PC-3 (cell line): ENCODE measurements around the gene NSRP1. TPM values are rescaled to one million over a fixed set of nuclear protein-coding genes. Genes with fewer than 3 reads are reported as not detected.
"Not testable (repeated sequence)": the region's sequence is repeated elsewhere in the genome, so short reads cannot be mapped to it uniquely, and the experiment has no call there.

Experiments
- ATAC-seq: fragments of 200-7000 bp; cut with Tn5 transposase; 2 replicates; pipeline ENCODE4 v1.9.1; 2020; ENCODE audit warnings: mild to moderate bottlenecking, moderate library complexity
- BruUV-seq: library from RNA; stranded (reverse); fragments of 400-500 nt; replicated peaks from 2 replicates; lab custom pipeline; 2021; lab: Mats Ljungman, UMichigan
- CTCF ChIA-PET: fragments of 300-600 bp; sonication (Branson Sonifier 250); formaldehyde crosslinking; loops from one replicate; lab custom pipeline; 2022; ENCODE audit warnings: antibody characterized with exemption; lab: Charles Lee
- POLR2A ChIA-PET: fragments of 300-600 bp; sonication (Branson Sonifier 250); formaldehyde crosslinking; loops from one replicate; lab custom pipeline; 2022; ENCODE audit warnings: antibody characterized with exemption; ENCODE audit not compliant: unreplicated experiment; lab: Charles Lee
- DNase-seq: peaks from one replicate; pipeline ENCODE4 v3.0.0-alpha.2; 2015
- H2AFZ ChIP-seq: fragments of 300-600 bp; sonication (generic); 2 replicates; pipeline ENCODE4 v1.6.0; 2016; ENCODE audit warnings: antibody characterized with exemption, low read length
- H3F3A ChIP-seq: fragments of 300-600 bp; sonication (generic); one replicate; pipeline ENCODE4 v1.6.0; 2017; ENCODE audit warnings: antibody characterized with exemption, low read length, control low read depth, mild to moderate bottlenecking; ENCODE audit not compliant: unreplicated experiment
- H3K27ac ChIP-seq: fragments of 300-600 bp; sonication (generic); 2 replicates; pipeline ENCODE4 v1.5.1; 2016; ENCODE audit warnings: mild to moderate bottlenecking, low read length
- H3K27me3 ChIP-seq: fragments of 300-600 bp; sonication (generic); 2 replicates; pipeline ENCODE4 v1.6.1; 2016; ENCODE audit warnings: low read length, mixed read lengths
- H3K36me3 ChIP-seq: fragments of 300-600 bp; sonication (generic); 2 replicates; pipeline ENCODE4 v1.6.1; 2016; ENCODE audit warnings: low read depth, mixed run types, low read length, mixed read lengths
- H3K4me1 ChIP-seq: fragments of 300-600 bp; sonication (generic); 2 replicates; pipeline ENCODE4 v1.5.1; 2016; ENCODE audit warnings: low read length; ENCODE audit not compliant: insufficient read depth
- H3K4me2 ChIP-seq: fragments of 300-600 bp; sonication (generic); 2 replicates; pipeline ENCODE4 v1.6.0; 2016; ENCODE audit warnings: low read length
- H3K4me3 ChIP-seq: fragments of 300-600 bp; sonication (generic); 2 replicates; pipeline ENCODE4 v1.5.1; 2016; ENCODE audit warnings: mild to moderate bottlenecking, low read length, mixed read lengths
- H3K79me2 ChIP-seq: fragments of 300-600 bp; sonication (generic); 2 replicates; pipeline ENCODE4 v1.6.1; 2017; ENCODE audit warnings: low read length, mixed read lengths
- H3K9ac ChIP-seq: fragments of 300-600 bp; sonication (generic); 2 replicates; pipeline ENCODE4 v1.6.0; 2016; ENCODE audit warnings: mild to moderate bottlenecking, low read length
- H3K9me2 ChIP-seq: fragments of 300-600 bp; sonication (generic); replicated peaks from 2 replicates; pipeline ENCODE4 v1.6.1; 2016; ENCODE audit warnings: mixed run types, low read length, mixed read lengths
- H3K9me3 ChIP-seq: fragments of 300-600 bp; sonication (generic); 2 replicates; pipeline ENCODE4 v1.6.1; 2016; ENCODE audit warnings: low read length, mixed read lengths
- H4K20me1 ChIP-seq: fragments of 300-600 bp; sonication (generic); 2 replicates; pipeline ENCODE4 v1.6.1; 2016; ENCODE audit warnings: low read length, mixed read lengths
- CTCF ChIP-seq: fragments of 300-600 bp; sonication (generic); conservative IDR thresholded peaks from 2 replicates; pipeline ENCODE4 v1.5.1; 2017; ENCODE audit warnings: antibody characterized with exemption, low read depth, mild to moderate bottlenecking, low read length
- EZH2 ChIP-seq: fragments of 300-600 bp; sonication (generic); IDR thresholded peaks from one replicate; pipeline ENCODE4 v1.6.1; 2017; ENCODE audit warnings: antibody characterized with exemption, mild to moderate bottlenecking, low read length; ENCODE audit not compliant: unreplicated experiment
- EZH2phosphoT487 ChIP-seq: fragments of 300-600 bp; sonication (generic); IDR thresholded peaks from 2 replicates; pipeline ENCODE4 v1.6.1; 2018; ENCODE audit warnings: mild to moderate bottlenecking, antibody characterized with exemption, low read length, borderline replicate concordance
- intact Hi-C: fragments of 100-400 bp; cut with micrococcal nuclease; formaldehyde crosslinking; loops from 2 replicates; pipeline ENCODE4 v1.9.0; 2023
- total RNA-seq: library from RNA; depleted of rRNA; stranded (reverse); fragments of >200 nt; gene quantifications from 2 replicates; pipeline ENCODE4 v1.2.3, GENCODE V29; 2014

NSRP1 gene
- total RNA-seq, 1 experiment from 2014 or later, result 6.4 TPM

DNA sequence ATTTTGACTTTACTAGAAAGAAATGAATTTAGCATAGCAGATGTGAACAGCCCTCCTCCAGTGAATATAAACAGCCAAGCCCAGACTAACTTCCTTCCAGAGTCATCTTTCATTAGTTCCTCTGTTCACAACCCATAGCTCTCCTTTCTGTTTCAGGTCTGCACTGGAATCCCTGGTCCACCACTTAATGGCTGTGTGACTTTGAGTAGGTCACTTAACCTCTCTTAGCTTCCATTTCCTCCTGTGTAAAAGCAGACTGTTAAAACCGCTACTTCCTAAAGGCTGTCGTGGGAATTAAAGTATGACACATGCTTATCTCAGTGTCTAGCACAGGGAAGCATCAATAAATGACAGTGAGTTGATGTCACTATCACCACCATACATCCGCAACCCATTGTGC is 111.4 kb downstream of the NSRP1 start:
- BruUV-seq, result no TSS peak
- no peak overlapping the region for H3K4me3 ChIP-seq
- TF ChIP-seq EZH2 (no peak), CTCF (no peak), EZH2phosphoT487 (no peak)
- H3K27ac ChIP-seq, result no peak overlapping the region
- DNase-seq (no peak), ATAC-seq (no peak)
- H3K9me2 ChIP-seq, result no peaks in the 10 kb centered on the region
- no peaks in the 10 kb centered on the region for H3K9me3 ChIP-seq
- H2AFZ ChIP-seq, result no peak overlapping the region
- ChIA-PET POLR2A (no interaction called here), CTCF (no interaction called here)
- no peak overlapping the region for H3K9ac ChIP-seq
- H3K36me3 ChIP-seq, result no peaks in the 10 kb centered on the region
- H3F3A ChIP-seq, result no peaks in the 10 kb centered on the region
- H3K4me1 ChIP-seq, result no peaks in the 10 kb centered on the region
- H3K79me2 ChIP-seq, result no peaks in the 10 kb centered on the region
- H3K4me2 ChIP-seq, result no peak overlapping the region
- peaks cover 6% of the 10 kb centered on the region for H3K27me3 ChIP-seq
- intact Hi-C loops, result no loop called here
- H4K20me1 ChIP-seq, result no peaks in the 10 kb centered on the region

- H3K4me3 ChIP-seq, result no peak overlapping the region
- H3K4me1 ChIP-seq, result no peaks in the 10 kb centered on the region
- H3K27ac ChIP-seq, result no peak overlapping the region
- ChIA-PET POLR2A (no interaction called here), CTCF (interaction anchor here (0.6 kb wide), 1 partner anchor 133 kb away, joined by 3 read pairs; no protein-coding TSS in a partner anchor)
- H2AFZ ChIP-seq, result no peak overlapping the region
- H3K79me2 ChIP-seq, result no peaks in the 10 kb centered on the region
- no peaks in the 10 kb centered on the region for H3F3A ChIP-seq
- DNase-seq (no peak), ATAC-seq (no peak)
- intact Hi-C loops, result no loop called here
- no TSS peak for BruUV-seq
- TF ChIP-seq EZH2phosphoT487, result no peak
- TF ChIP-seq EZH2, result no peak
- TF ChIP-seq CTCF, result no peak
- no peak overlapping the region for H3K9ac ChIP-seq
- H3K27me3 ChIP-seq, result peaks cover 15% of the 10 kb centered on the region
- H3K4me2 ChIP-seq, result no peak overlapping the region
- H3K9me2 ChIP-seq, result no peaks in the 10 kb centered on the region
- H4K20me1 ChIP-seq, result no peaks in the 10 kb centered on the region
- no peaks in the 10 kb centered on the region for H3K36me3 ChIP-seq
- H3K9me3 ChIP-seq, result no peaks in the 10 kb centered on the region
Measured at GRCh38 chr17:30229012-30229411, 112.4 kb downstream of the NSRP1 start.

DNA sequence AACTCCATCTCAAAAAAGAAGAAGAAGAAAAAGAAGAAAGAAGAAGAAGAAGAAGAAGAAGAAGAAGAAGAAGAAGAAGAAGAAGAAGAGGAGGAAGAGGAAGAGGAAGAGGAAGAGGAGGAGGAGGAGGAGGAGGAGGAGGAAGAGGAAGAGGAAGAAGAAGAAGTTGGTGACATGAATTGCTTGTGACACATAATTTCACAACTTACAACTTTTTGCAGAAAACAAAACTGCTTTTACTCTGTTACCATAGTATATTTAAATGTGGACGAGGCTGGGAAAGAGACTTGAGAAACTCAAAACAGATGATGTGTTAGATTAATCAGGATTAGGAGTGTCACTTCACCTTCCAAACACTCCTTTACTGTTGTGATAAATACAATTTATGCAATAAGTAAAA is 113.4 kb downstream of the NSRP1 start:
- H3K79me2 ChIP-seq, H2AFZ ChIP-seq, H3K9me2 ChIP-seq, H3K9me3 ChIP-seq, H3K9ac ChIP-seq, H4K20me1 ChIP-seq, DNase-seq, BruUV-seq, H3K27ac ChIP-seq, POLR2A ChIA-PET, H3F3A ChIP-seq, intact Hi-C loops, H3K4me2 ChIP-seq, CTCF ChIA-PET, H3K4me3 ChIP-seq, ATAC-seq, H3K4me1 ChIP-seq, H3K36me3 ChIP-seq: not testable (repeated sequence)
- peaks cover 25% of the 10 kb centered on the region for H3K27me3 ChIP-seq
